A549 (cell line): ENCODE data around the gene TSPAN10. TPM values are rescaled to one million over a fixed set of nuclear protein-coding genes. Genes with fewer than 3 reads are reported as not detected.

Source experiments
- ATAC-seq, 2 experiments: fragments of 200-7000 bp in 1 of 2; fragments of >200 bp in 1 of 2; cut with Nextera tagmentation in 1 of 2; cut with Tn5 transposase in 1 of 2; 3 replicates each; pipeline versions ENCODE4 v1.8.0 to v1.9.1; 2018 to 2020; ENCODE audit warnings: mild to moderate bottlenecking in 1 of 2, moderate library complexity in 1 of 2
- CTCF ChIA-PET: fragments of 300-600 bp; sonication (Branson Sonifier 250); formaldehyde crosslinking; extraction: SDS; loops from one replicate; lab custom pipeline; 2021; ENCODE audit warnings: antibody characterized with exemption, inconsistent platforms; lab: Yijun Ruan, JAX
- POLR2A ChIA-PET: fragments of 350-600 bp; formaldehyde crosslinking; extraction: SDS; loops from one replicate; lab custom pipeline; 2021; ENCODE audit warnings: antibody characterized with exemption, inconsistent platforms; lab: Yijun Ruan, JAX
- DNase-seq, 2 experiments: peaks; one replicate each; pipeline versions ENCODE4 v3.0.0 to v3.0.0-alpha.2; 2011 to 2016; ENCODE audit warnings: low read depth in 1 of 2, low spot score in 1 of 2
- FAIRE-seq: peaks from 2 replicates; lab custom pipeline; 2011; peaks lifted over from hg19 to GRCh38; lab: Jason Lieb, UNC
- H3K27ac ChIP-seq, 2 experiments: fragments of >200 bp; sonication (Bioruptor Twin); formaldehyde crosslinking; 3 replicates each; pipeline ENCODE4 v1.5.1; 2016 to 2017
- H3K4me1 ChIP-seq: fragments of >200 bp; sonication (Bioruptor Twin); formaldehyde crosslinking; 3 replicates; pipeline ENCODE4 v1.6.1; 2016
- H3K4me2 ChIP-seq: fragments of >200 bp; sonication (Bioruptor Twin); formaldehyde crosslinking; 3 replicates; pipeline ENCODE4 v1.6.1; 2016
- H3K4me3 ChIP-seq: fragments of >200 bp; sonication (Bioruptor Twin); formaldehyde crosslinking; 3 replicates; pipeline ENCODE4 v1.5.1; 2016
- H3K9me3 ChIP-seq: fragments of >200 bp; sonication (Bioruptor Twin); formaldehyde crosslinking; 3 replicates; pipeline ENCODE4 v1.6.1; 2016
- CBX2 ChIP-seq: fragments of 200-600 bp; sonication (generic); IDR thresholded peaks from 2 replicates; pipeline ENCODE4 v1.6.1; 2016; ENCODE audit warnings: low read depth, mild to moderate bottlenecking, borderline replicate concordance
- CBX8 ChIP-seq: fragments of 200-600 bp; sonication (generic); IDR thresholded peaks from 2 replicates; pipeline ENCODE4 v1.6.1; 2016
- CEBPB ChIP-seq, 2 experiments: fragments of >200 bp in 1 of 2; sonication (Bioruptor Twin) in 1 of 2; formaldehyde crosslinking in 1 of 2; IDR thresholded peaks; 2 replicates each; pipeline ENCODE4 v1.6.1; 2012 to 2016
- CHD2 ChIP-seq: fragments of 150-350 bp; IDR thresholded peaks from 2 replicates; pipeline ENCODE4 v1.6.1; 2014; ENCODE audit warnings: low read length; ENCODE audit not compliant: partially characterized antibody
- EP300 ChIP-seq, 2 experiments: fragments of >200 bp; sonication (Bioruptor Twin); formaldehyde crosslinking; IDR thresholded peaks; 2 replicates in 1 of 2; 3 replicates in 1 of 2; pipeline ENCODE4 v1.6.1; 2016 to 2017
- ESRRA ChIP-seq: fragments of 150-350 bp; IDR thresholded peaks from 2 replicates; pipeline ENCODE4 v1.6.1; 2014; ENCODE audit warnings: mild to moderate bottlenecking, low read length, borderline replicate concordance
- FOSB ChIP-seq: fragments of 250-450 bp; sonication (Bioruptor Pico); IDR thresholded peaks from 2 replicates; pipeline ENCODE4 v1.5.0; 2020; ENCODE audit warnings: mild to moderate bottlenecking, moderate library complexity
- FOXS1 ChIP-seq: fragments of 250-450 bp; sonication (Bioruptor Pico); IDR thresholded peaks from 2 replicates; pipeline ENCODE4 v1.5.0; 2020; ENCODE audit warnings: mild to moderate bottlenecking, moderate library complexity
- GATA3 ChIP-seq: IDR thresholded peaks from 2 replicates; pipeline ENCODE4 v1.6.1; 2012; ENCODE audit warnings: borderline replicate concordance
- HEYL ChIP-seq: fragments of 250-450 bp; sonication (Bioruptor Pico); IDR thresholded peaks from 2 replicates; pipeline ENCODE4 v1.8.0; 2021; ENCODE audit warnings: mild to moderate bottlenecking, moderate library complexity
- JUN ChIP-seq, 2 experiments: fragments of >200 bp; sonication (Bioruptor Twin); formaldehyde crosslinking; IDR thresholded peaks; 2 replicates in 1 of 2; 3 replicates in 1 of 2; pipeline ENCODE4 v1.6.1; 2016 to 2017
- KDM5A ChIP-seq: fragments of 200-600 bp; sonication (generic); IDR thresholded peaks from 2 replicates; pipeline ENCODE4 v1.6.1; 2016; ENCODE audit warnings: antibody characterized with exemption, mild to moderate bottlenecking
- MAZ ChIP-seq: fragments of 150-350 bp; IDR thresholded peaks from 2 replicates; pipeline ENCODE4 v1.6.1; 2014; ENCODE audit warnings: antibody characterized with exemption, low read depth, low read length, borderline replicate concordance
- POLR2AphosphoS2 ChIP-seq: conservative IDR thresholded peaks from 2 replicates; pipeline ENCODE4 v1.6.1; 2012; ENCODE audit warnings: low read length, improper control_type of control experiment, inconsistent platforms
- RARB ChIP-seq: fragments of 250-450 bp; sonication (Bioruptor Pico); IDR thresholded peaks from 2 replicates; pipeline ENCODE4 v1.8.0; 2021; ENCODE audit warnings: mild to moderate bottlenecking, moderate library complexity
- RFX5 ChIP-seq: fragments of 450-650 bp; IDR thresholded peaks from 2 replicates; pipeline ENCODE4 v1.7.1; 2014; ENCODE audit warnings: antibody characterized with exemption, mild to moderate bottlenecking, moderate library complexity
- RNF2 ChIP-seq: fragments of 200-600 bp; sonication (generic); IDR thresholded peaks from 2 replicates; pipeline ENCODE4 v1.6.1; 2016; ENCODE audit warnings: low read depth, mild to moderate bottlenecking, antibody characterized with exemption, moderate library complexity, borderline replicate concordance
- SMC3 ChIP-seq: fragments of >200 bp; sonication (Bioruptor Twin); formaldehyde crosslinking; IDR thresholded peaks from 3 replicates; pipeline ENCODE4 v1.6.1; 2018; ENCODE audit warnings: inconsistent platforms
- TP53 ChIP-seq: fragments of 250-450 bp; sonication (Bioruptor Pico); IDR thresholded peaks from 2 replicates; pipeline ENCODE4 v1.5.0; 2021; ENCODE audit warnings: mild to moderate bottlenecking, moderate library complexity
- ZFP36 ChIP-seq: fragments of 450-650 bp; IDR thresholded peaks from 2 replicates; pipeline ENCODE4 v1.6.1; 2014; ENCODE audit warnings: borderline replicate concordance; ENCODE audit not compliant: partially characterized antibody
- ZSCAN20 ChIP-seq: fragments of 250-450 bp; sonication (Bioruptor Pico); IDR thresholded peaks from 2 replicates; pipeline ENCODE4 v1.8.0; 2022; ENCODE audit warnings: mild to moderate bottlenecking, moderate library complexity
- WGBS: methylation state at CpG from one replicate; pipeline ENCODE4 v1.1.6; 2017; ENCODE audit errors: missing lambda C conversion rate; 5-methylcytosine and 5-hydroxymethylcytosine counted together
- polyA plus RNA-seq, 4 experiments: library from polyadenylated mRNA; depleted of rRNA in 3 of 4; stranded (reverse); fragments of >200 nt; fragmentation: RNase III in 1 of 4; extraction: RNeasy Plus Mini Kit Qiagen cat#74134 plus additional on column Dnase treatment in 1 of 4; gene quantifications; 2 replicates in 3 of 4; 3 replicates in 1 of 4; pipeline ENCODE4 v1.2.3, GENCODE V29; 2011 to 2017
- TF ChIP-seq, protein P1 (sequence below): fragments of 250-450 bp; sonication (Bioruptor Pico); IDR thresholded peaks from 2 replicates; pipeline ENCODE4 v1.5.0; 2021; ENCODE audit warnings: mild to moderate bottlenecking, moderate library complexity, borderline replicate concordance
- TF ChIP-seq, protein P2 (sequence below): IDR thresholded peaks from 2 replicates; pipeline ENCODE4 v1.6.1; 2012; ENCODE audit warnings: low read depth, borderline replicate concordance

Gene TSPAN10
- polyA plus RNA-seq, 2 of the 4 experiments (the other 2 are of a cell fraction), result 1.4 to 6.3 TPM

DNA sequence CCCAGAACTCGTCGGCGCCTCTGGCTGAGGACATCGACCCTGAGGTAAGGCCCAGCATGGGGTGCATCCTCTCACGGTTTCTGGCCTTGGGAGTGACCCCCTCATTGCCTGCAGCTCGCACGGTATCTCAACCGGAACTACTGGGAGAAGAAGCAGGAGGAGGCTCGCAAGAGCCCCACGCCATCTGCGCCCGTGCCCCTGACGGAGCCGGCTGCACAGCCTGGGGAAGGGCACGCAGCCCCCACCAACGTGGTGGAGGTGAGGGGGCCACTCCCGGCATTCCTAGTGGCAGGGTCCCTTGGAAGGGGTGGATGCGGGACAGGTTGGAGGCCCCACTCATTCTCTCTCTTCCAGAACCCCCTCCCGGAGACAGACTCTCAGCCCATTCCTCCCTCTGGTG lies 57.8 kb downstream of the TSPAN10 start:
- no peak overlapping the region for H3K27ac ChIP-seq
- CTCF ChIA-PET, result interaction anchor here (1.2 to 5.1 kb wide), 4 partner anchors 11 to 19 kb away, joined by 3 to 54 read pairs (median 6); partner anchors contain the start of genes ARL16 and HGS
- H3K4me2 ChIP-seq, result no peak overlapping the region
- ATAC-seq, result no peak
- POLR2A ChIA-PET, result interaction anchor here (1.6 kb wide), 1 partner anchor 11 kb away, joined by 6 read pairs; the partner anchor contains the start of genes ARL16 and HGS
- TF ChIP-seq CBX8 (no peak), POLR2AphosphoS2 (0 out of 2 replicates have a peak, but pooled peaks have one; percentile 31), KDM5A (no peak), RNF2 (no peak)
- TF ChIP-seq, all 56 proteins: peak for 1
- no peak overlapping the region for H3K4me3 ChIP-seq
- WGBS, result 98% methylated on average over 19 of the region's 19 CpGs
- H3K4me1 ChIP-seq, result no peaks in the 10 kb centered on the region
- FAIRE-seq, result no peak
- no peaks in the 10 kb centered on the region for H3K9me3 ChIP-seq
- no peak for DNase-seq

DNA sequence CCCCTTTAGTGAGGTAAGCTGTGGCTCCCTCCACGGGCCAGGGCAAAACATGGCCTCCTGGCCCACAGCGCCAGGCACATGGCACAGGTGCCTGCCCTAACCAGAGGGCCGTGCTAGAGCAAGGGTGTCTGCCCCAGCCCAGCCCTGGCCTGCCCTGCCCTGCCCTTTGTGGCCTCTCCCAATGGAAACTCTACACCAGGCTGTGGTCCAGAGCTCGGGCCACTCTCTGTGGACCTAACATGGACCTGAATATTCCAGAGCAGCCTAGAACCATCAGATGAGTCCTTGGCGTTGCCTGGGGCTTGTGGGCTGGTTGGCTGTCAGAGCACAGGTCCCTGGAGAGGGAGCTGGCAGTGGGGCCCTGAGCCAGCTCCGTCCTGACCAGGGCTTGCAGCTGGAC lies 58.2 kb downstream of the TSPAN10 start:
- POLR2A ChIA-PET, result interaction anchor here (1.1 to 1.6 kb wide), 2 partner anchors 12 to 16 kb away, joined by 6 to 8 read pairs; partner anchors contain the start of genes ARL16, HGS and SLC25A10
- H3K4me2 ChIP-seq, result no peak overlapping the region
- no peak for FAIRE-seq
- TF ChIP-seq, protein P1, sequence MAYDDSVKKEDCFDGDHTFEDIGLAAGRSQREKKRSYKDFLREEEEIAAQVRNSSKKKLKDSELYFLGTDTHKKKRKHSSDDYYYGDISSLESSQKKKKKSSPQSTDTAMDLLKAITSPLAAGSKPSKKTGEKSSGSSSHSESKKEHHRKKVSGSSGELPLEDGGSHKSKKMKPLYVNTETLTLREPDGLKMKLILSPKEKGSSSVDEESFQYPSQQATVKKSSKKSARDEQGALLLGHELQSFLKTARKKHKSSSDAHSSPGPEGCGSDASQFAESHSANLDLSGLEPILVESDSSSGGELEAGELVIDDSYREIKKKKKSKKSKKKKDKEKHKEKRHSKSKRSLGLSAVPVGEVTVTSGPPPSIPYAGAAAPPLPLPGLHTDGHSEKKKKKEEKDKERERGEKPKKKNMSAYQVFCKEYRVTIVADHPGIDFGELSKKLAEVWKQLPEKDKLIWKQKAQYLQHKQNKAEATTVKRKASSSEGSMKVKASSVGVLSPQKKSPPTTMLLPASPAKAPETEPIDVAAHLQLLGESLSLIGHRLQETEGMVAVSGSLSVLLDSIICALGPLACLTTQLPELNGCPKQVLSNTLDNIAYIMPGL (CRISPR knock-in tag), result no peak
- TF ChIP-seq RFX5 (no peak), CHD2 (no peak), SMC3 (no peak), TP53 (CRISPR knock-in tag) (no peak), HEYL (CRISPR knock-in tag) (no peak), FOXS1 (no peak), FOSB (CRISPR knock-in tag) (no peak)
- TF ChIP-seq, all 56 proteins: peak for 0
- no peaks in the 10 kb centered on the region for H3K9me3 ChIP-seq
- 95% methylated on average over 5 of the region's 6 CpGs for WGBS
- DNase-seq (no peak), ATAC-seq (peak; percentile 6 to 7; a peak in 2 of 6 replicates)
- CTCF ChIA-PET, result interaction anchor here (0.7 to 5.1 kb wide), 6 partner anchors 9 to 23 kb away, joined by 3 to 54 read pairs (median 3); partner anchors contain the start of genes ARL16 and HGS
- no peak overlapping the region for H3K4me3 ChIP-seq
- no peaks in the 10 kb centered on the region for H3K4me1 ChIP-seq
- no peak overlapping the region for H3K27ac ChIP-seq

DNA sequence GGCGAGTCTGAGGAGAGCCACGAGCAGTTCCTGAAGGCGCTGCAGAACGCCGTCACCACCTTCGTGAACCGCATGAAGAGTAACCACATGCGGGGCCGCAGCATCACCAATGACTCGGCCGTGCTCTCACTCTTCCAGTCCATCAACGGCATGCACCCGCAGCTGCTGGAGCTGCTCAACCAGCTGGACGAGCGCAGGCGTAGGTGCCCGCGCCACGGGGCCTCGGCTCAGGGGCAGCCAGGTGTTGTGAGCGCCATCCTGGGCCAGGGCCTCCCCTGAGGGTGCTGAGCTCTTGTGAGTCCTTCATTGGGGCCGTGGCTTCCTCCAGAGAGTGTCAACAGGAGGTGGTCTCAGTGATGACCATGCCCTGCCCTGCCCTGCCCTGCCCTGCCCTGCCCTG lies 58.8 kb downstream of the TSPAN10 start:
- TF ChIP-seq GATA3 (no peak), HEYL (CRISPR knock-in tag) (no peak), MAZ (no peak), JUN (IDR thresholded peaks at IDR 0.05) (no peak), ESRRA (no peak), ZFP36 (no peak), ZSCAN20 (no peak), POLR2AphosphoS2 (no peak), EP300 (IDR thresholded peaks at IDR 0.05) (no peak), CBX2 (no peak), CEBPB (IDR thresholded peaks at IDR 0.05) (no peak), RARB (CRISPR knock-in tag) (no peak)
- TF ChIP-seq, protein P2, sequence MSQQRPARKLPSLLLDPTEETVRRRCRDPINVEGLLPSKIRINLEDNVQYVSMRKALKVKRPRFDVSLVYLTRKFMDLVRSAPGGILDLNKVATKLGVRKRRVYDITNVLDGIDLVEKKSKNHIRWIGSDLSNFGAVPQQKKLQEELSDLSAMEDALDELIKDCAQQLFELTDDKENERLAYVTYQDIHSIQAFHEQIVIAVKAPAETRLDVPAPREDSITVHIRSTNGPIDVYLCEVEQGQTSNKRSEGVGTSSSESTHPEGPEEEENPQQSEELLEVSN, result no peak
- POLR2A ChIA-PET, result interaction anchor here (1.1 to 1.6 kb wide), 2 partner anchors 12 to 16 kb away, joined by 6 to 8 read pairs; partner anchors contain the start of genes ARL16, HGS and SLC25A10

More for the DNA sequence above, 58.8 kb downstream of the TSPAN10 start:
- FAIRE-seq, result no peak
- no peak overlapping the region for H3K4me2 ChIP-seq
- CTCF ChIA-PET, result interaction anchor here (0.7 to 5.1 kb wide), 8 partner anchors 8 to 335 kb away, joined by 3 to 54 read pairs (median 4); partner anchors contain the start of genes ARL16 and HGS
- no peak overlapping the region for H3K27ac ChIP-seq
- 95% methylated on average over 22 of the region's 22 CpGs for WGBS
- no peaks in the 10 kb centered on the region for H3K9me3 ChIP-seq
- H3K4me3 ChIP-seq, result no peak overlapping the region
- peaks cover 3% of the 10 kb centered on the region; the same call in 1 of the 3 replicates for H3K4me1 ChIP-seq
- 0 out of 6 replicates have a peak, but pooled peaks of 1 of the 2 experiments have one; percentile 1 for ATAC-seq
- no peak for DNase-seq
